NB4 (cell line): ENCODE data around the gene MICAL3.

Experiments
- MAX ChIP-seq: IDR thresholded peaks from 2 replicates; pipeline ENCODE4 v1.6.1; 2011; ENCODE audit warnings: low read depth, low read length
- MYC ChIP-seq: IDR thresholded peaks from 2 replicates; pipeline ENCODE4 v1.6.1; 2011; ENCODE audit warnings: low read depth, low read length
- POLR2A ChIP-seq: IDR thresholded peaks from 2 replicates; pipeline ENCODE4 v1.6.1; 2011; ENCODE audit warnings: mild to moderate bottlenecking; ENCODE audit not compliant: insufficient read length; ENCODE audit errors: extremely low read depth
- TF ChIP-seq, protein P1 (sequence below): IDR thresholded peaks from one replicate; pipeline ENCODE4 v1.5.1; 2012; ENCODE audit warnings: low read depth, low read length

DNA sequence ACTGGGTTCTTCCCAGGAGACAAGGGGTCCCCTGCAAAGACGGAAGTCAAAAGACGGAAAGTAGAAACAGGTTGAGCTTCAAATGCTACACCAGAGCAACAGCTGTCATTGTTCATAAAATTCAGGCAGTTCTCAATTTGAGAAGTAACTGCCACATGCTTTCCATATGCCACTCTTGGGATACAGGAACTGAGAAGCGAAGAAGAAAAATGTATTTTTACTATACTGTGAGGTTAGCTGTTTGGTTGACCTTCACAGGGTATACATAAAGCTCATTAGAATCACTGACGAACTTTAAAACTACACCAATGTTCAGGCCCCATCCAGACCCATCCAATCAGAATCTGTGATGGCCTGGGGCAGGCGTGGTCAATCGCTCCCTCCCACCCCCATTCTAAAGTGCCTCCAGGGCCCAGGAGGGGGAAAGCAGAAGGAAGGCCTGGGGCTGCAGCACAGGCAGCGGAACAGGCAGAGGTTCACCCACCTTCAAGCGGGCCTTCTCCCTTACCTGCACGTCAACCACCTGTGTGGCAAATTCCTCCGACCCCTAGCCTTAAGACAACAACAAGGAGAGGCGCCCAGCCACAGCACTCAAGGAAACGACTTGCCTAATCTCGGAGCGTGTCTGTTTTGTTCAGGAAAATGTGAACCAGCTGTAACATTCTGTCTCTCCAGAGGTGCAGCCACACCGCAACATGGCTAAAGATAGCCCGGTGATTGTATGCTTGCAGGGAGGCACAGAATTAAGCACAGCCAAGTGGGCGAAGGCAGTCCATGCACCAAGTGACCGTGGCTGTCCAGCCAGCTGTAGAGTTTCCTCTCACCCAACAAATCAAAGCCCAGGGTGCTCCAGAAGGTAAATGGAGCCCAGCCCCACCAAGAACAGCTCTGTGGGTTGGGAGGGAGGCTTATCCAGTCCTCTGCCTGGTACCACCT lies 82.6 kb downstream of the MICAL3 start:
- no peak for TF ChIP-seq POLR2A
- TF ChIP-seq MYC, result no peak
- TF ChIP-seq, protein P1, sequence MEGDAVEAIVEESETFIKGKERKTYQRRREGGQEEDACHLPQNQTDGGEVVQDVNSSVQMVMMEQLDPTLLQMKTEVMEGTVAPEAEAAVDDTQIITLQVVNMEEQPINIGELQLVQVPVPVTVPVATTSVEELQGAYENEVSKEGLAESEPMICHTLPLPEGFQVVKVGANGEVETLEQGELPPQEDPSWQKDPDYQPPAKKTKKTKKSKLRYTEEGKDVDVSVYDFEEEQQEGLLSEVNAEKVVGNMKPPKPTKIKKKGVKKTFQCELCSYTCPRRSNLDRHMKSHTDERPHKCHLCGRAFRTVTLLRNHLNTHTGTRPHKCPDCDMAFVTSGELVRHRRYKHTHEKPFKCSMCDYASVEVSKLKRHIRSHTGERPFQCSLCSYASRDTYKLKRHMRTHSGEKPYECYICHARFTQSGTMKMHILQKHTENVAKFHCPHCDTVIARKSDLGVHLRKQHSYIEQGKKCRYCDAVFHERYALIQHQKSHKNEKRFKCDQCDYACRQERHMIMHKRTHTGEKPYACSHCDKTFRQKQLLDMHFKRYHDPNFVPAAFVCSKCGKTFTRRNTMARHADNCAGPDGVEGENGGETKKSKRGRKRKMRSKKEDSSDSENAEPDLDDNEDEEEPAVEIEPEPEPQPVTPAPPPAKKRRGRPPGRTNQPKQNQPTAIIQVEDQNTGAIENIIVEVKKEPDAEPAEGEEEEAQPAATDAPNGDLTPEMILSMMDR, result no peak
- TF ChIP-seq MAX, result no peak
